GM21447 (cell line): Measurements from ENCODE around the gene C1orf122.

ENCODE experiments used
- ATAC-seq: cut with Tn5 transposase; IDR thresholded peaks from one replicate; pipeline ENCODE4 v1.9.1; 2021; ENCODE audit not compliant: unreplicated experiment

Gene C1orf122

GRCh38 chr1:37844536-37844935, 36.9 kb downstream of the C1orf122 start:
- ATAC-seq: no peak

GRCh38 chr1:37845049-37845646, 37.6 kb downstream of the C1orf122 start:
- no peak for ATAC-seq

- no peak for ATAC-seq
Measured at GRCh38 chr1:37845786-37846185, 38.2 kb downstream of the C1orf122 start.

GRCh38 chr1:37846647-37847339, 39.2 kb downstream of the C1orf122 start:
- ATAC-seq: no peak

- no peak for ATAC-seq
Measured at GRCh38 chr1:37849480-37849879, 41.9 kb downstream of the C1orf122 start.

- ATAC-seq: no peak
Measured at GRCh38 chr1:37850352-37850955, 42.9 kb downstream of the C1orf122 start.

- ATAC-seq: no peak
Measured at GRCh38 chr1:37851262-37851661, 43.7 kb downstream of the C1orf122 start.

- no peak for ATAC-seq
Measured at GRCh38 chr1:37851782-37852210, 44.2 kb downstream of the C1orf122 start.

GRCh38 chr1:37853157-37853556, 45.6 kb downstream of the C1orf122 start:
- ATAC-seq: no peak

GRCh38 chr1:37854406-37854805, 46.8 kb downstream of the C1orf122 start:
- ATAC-seq: no peak
